ENCODE measurements around the gene EXOC4.
A peak's percentile ranks its signal among the peaks of the same experiment; 100 is the strongest.
"Not testable (repeated sequence)": the region's sequence is repeated elsewhere in the genome, so short reads cannot be mapped to it uniquely, and the experiment has no call there.

The EXOC4 gene

GRCh38 chr7:133275446-133276095 lies 22.7 kb downstream of the EXOC4 start:
- DNase-seq (ENCODE audit: low spot score): no peak

- not testable (repeated sequence) for DNase-seq (ENCODE audit: low spot score)
Observed at GRCh38 chr7:133278975-133279374, 26.1 kb downstream of the EXOC4 start.

GRCh38 chr7:133282094-133282493 lies 29.2 kb downstream of the EXOC4 start:
- DNase-seq (ENCODE audit: low spot score): no peak

GRCh38 chr7:133284092-133284491 lies 31.2 kb downstream of the EXOC4 start:
- DNase-seq (ENCODE audit: low spot score): no peak

- no peak for DNase-seq (ENCODE audit: low spot score)
Observed at GRCh38 chr7:133288970-133289369, 36.1 kb downstream of the EXOC4 start.

- DNase-seq (ENCODE audit: low spot score): no peak
Observed at GRCh38 chr7:133290041-133290440, 37.2 kb downstream of the EXOC4 start.

- DNase-seq (ENCODE audit: low spot score): no peak
Observed at GRCh38 chr7:133290676-133291333, 37.9 kb downstream of the EXOC4 start.

- DNase-seq (ENCODE audit: low spot score): no peak
Observed at GRCh38 chr7:133292631-133293030, 39.8 kb downstream of the EXOC4 start.

GRCh38 chr7:133293384-133294160 lies 40.7 kb downstream of the EXOC4 start:
- no peak for DNase-seq (ENCODE audit: low spot score)

- DNase-seq (ENCODE audit: low spot score): no peak
Observed at GRCh38 chr7:133294234-133294633, 41.4 kb downstream of the EXOC4 start.

- no peak for DNase-seq (ENCODE audit: low spot score)
Observed at GRCh38 chr7:133295484-133295883, 42.6 kb downstream of the EXOC4 start.

GRCh38 chr7:133297093-133297492 lies 44.2 kb downstream of the EXOC4 start:
- no peak for DNase-seq (ENCODE audit: low spot score)

- DNase-seq (ENCODE audit: low spot score): no peak
Observed at GRCh38 chr7:133298080-133298479, 45.2 kb downstream of the EXOC4 start.

GRCh38 chr7:133299676-133300075 lies 46.8 kb downstream of the EXOC4 start:
- DNase-seq (ENCODE audit: low spot score): no peak

GRCh38 chr7:133300088-133300487 lies 47.2 kb downstream of the EXOC4 start:
- DNase-seq (ENCODE audit: low spot score): peak; percentile 30

GRCh38 chr7:133300811-133301210 lies 47.9 kb downstream of the EXOC4 start:
- DNase-seq (ENCODE audit: low spot score): no peak

GRCh38 chr7:133301444-133301843 lies 48.6 kb downstream of the EXOC4 start:
- no peak for DNase-seq (ENCODE audit: low spot score)

GRCh38 chr7:133303372-133303771 lies 50.5 kb downstream of the EXOC4 start:
- no peak for DNase-seq (ENCODE audit: low spot score)

- DNase-seq (ENCODE audit: low spot score): no peak
Observed at GRCh38 chr7:133303931-133304330, 51.1 kb downstream of the EXOC4 start.

- no peak for DNase-seq (ENCODE audit: low spot score)
Observed at GRCh38 chr7:133309333-133309732, 56.5 kb downstream of the EXOC4 start.

- no peak for DNase-seq (ENCODE audit: low spot score)
Observed at GRCh38 chr7:133310232-133310862, 57.5 kb downstream of the EXOC4 start.

GRCh38 chr7:133313575-133313974 lies 60.7 kb downstream of the EXOC4 start:
- no peak for DNase-seq (ENCODE audit: low spot score)

GRCh38 chr7:133314084-133314483 lies 61.2 kb downstream of the EXOC4 start:
- DNase-seq (ENCODE audit: low spot score): no peak

All from pons (tissue), 1 donor.